ENCODE measurements around the gene ADGRV1. TPM values are rescaled to one million over a fixed set of nuclear protein-coding genes. Genes with fewer than 3 reads are reported as not detected.

Gene ADGRV1
- total and polyA plus RNA-seq, 12 donors: 0.03 to 1.4 (median 0.44) TPM; not detected in 6

DNA sequence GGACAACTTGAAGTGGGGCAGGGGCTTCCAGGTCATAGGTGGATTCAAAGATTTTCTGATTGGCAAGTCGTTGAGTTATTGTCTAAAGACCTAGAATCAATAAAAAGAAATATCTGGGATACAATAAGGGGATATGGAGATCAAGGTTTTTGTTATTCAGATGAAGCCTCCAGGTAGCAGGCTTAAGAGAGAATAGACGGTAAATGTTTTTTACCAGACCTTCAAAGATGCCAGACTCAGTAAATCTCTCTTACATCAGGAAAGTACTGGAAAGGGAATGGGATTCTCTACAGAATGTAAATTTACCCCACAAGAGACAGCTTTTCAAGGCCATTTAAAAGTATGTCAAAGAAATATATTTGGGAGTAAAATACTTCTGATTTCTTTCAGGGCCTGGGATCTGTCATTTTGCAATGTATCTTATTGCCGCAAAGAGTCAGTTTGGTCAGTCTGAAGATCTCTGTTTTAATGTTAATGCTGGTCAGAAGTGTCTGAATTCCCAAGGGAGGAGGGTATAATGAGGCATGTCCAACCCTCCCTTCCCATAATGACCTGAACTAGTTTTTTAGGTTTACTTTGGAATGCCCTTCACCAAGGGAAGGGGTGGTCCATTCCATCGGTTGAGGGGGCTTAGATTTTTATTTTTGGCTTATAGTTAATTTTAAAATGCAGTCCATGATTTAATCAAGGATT is 15.6 kb upstream of the ADGRV1 start:
- no peak for TF ChIP-seq CTCF (IDR thresholded peaks at IDR 0.05)
- ATAC-seq (no peak), DNase-seq (no peak)
- Histone ChIP-seq H3K27me3 (peaks cover 0 to 12% (median 4%) of the 10 kb centered on the region in 7 donors), H3K4me1 (no peaks in the 10 kb centered on the region), H3K9me3 (no peaks in the 10 kb centered on the region), H3K27ac (no peak overlapping the region), H3K36me3 (no peaks in the 10 kb centered on the region), H3K4me3 (no peak overlapping the region)
- intact Hi-C loops (cut with DNase I): no loop called here
- WGBS, 2 donors: 63% methylated on average over 4 of the region's 4 CpGs

GRCh38 chr5:90545511-90545910 is 13.1 kb upstream of the ADGRV1 start:
- no peak overlapping the region for H3K4me3 ChIP-seq
- no peak for TF ChIP-seq CTCF (IDR thresholded peaks at IDR 0.05)
- no peaks in the 10 kb centered on the region for H3K9me3 ChIP-seq
- H3K4me1 ChIP-seq: no peaks in the 10 kb centered on the region
- 63 to 65% methylated on average over 2 of the region's 2 CpGs for WGBS, 2 donors
- intact Hi-C loops (cut with DNase I): no loop called here
- DNase-seq (no peak), ATAC-seq (no peak)
- peaks cover 0 to 20% (median 11%) of the 10 kb centered on the region in 7 donors for H3K27me3 ChIP-seq
- H3K36me3 ChIP-seq: no peaks in the 10 kb centered on the region
- no peak overlapping the region for H3K27ac ChIP-seq

DNA sequence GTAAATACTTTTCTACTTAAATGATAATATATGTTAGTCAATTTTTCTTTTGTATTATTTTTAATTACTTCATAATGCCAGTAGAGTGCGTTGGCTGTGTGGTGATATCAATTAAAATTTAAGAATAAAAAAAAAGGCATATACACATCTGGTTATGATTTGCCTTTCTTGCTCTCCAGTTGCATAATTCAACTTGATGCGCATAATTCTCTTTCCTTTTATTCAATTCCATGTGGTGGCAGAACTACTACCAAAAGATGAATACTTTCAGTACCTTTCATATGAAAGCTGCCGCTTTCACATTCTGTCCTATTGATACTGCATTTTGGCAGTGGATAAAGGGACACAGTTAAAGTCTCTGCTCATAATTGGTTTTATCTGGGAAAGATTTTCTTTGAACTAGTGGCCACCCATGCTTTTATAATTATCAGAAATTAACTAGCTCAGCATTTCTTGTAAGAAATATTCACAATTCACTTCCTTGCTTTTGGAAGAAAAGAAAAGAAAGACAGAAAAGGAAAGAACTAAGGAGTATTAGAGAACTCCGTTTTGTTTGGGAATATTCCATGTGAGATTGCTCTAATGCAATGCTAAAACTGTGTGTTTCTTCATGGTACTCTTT is 12.3 kb upstream of the ADGRV1 start:
- ATAC-seq (no peak), DNase-seq (no peak)
- 81 to 85% methylated on average over 4 of the region's 4 CpGs for WGBS, 2 donors
- H3K27me3 ChIP-seq: peaks cover 0 to 24% (median 18%) of the 10 kb centered on the region in 7 donors
- no peaks in the 10 kb centered on the region for H3K4me1 ChIP-seq
- no peaks in the 10 kb centered on the region for H3K36me3 ChIP-seq
- no peak overlapping the region for H3K4me3 ChIP-seq
- intact Hi-C loops (cut with DNase I): no loop called here
- H3K27ac ChIP-seq: no peak overlapping the region
- H3K9me3 ChIP-seq: no peaks in the 10 kb centered on the region
- no peak for TF ChIP-seq CTCF (IDR thresholded peaks at IDR 0.05)

GRCh38 chr5:90547072-90547536 is 11.5 kb upstream of the ADGRV1 start:
- Histone ChIP-seq H3K36me3 (no peaks in the 10 kb centered on the region), H3K27ac (no peak overlapping the region), H3K27me3 (peaks cover 0 to 29% (median 18%) of the 10 kb centered on the region in 7 donors), H3K4me1 (no peaks in the 10 kb centered on the region), H3K4me3 (no peak overlapping the region), H3K9me3 (no peaks in the 10 kb centered on the region)
- DNase-seq (no peak), ATAC-seq (no peak)
- no peak for TF ChIP-seq CTCF (IDR thresholded peaks at IDR 0.05)
- intact Hi-C loops (cut with DNase I): no loop called here
- WGBS, 2 donors: 37 to 48% methylated on average over 1 of the region's 1 CpG

All from heart right ventricle (tissue), 16 donors.